H9 (cell line): ENCODE measurements around the gene MTFR2. TPM values are rescaled to one million over a fixed set of nuclear protein-coding genes. Genes with fewer than 3 reads are reported as not detected.

Source experiments
- DNase-seq: peaks from one replicate; pipeline ENCODE4 v3.0.0-alpha.2; 2017
- H2AFZ ChIP-seq: one replicate; pipeline ENCODE4 v1.6.1; 2013; ENCODE audit warnings: mild to moderate bottlenecking, low read length, control low read depth, moderate library complexity
- H2AK5ac ChIP-seq: 2 replicates; pipeline ENCODE4 v1.6.1; 2013; ENCODE audit warnings: low read length, control low read depth, mixed read lengths; ENCODE audit not compliant: insufficient read length
- H2BK120ac ChIP-seq: one replicate; pipeline ENCODE4 v1.6.1; 2013; ENCODE audit warnings: low read depth, mild to moderate bottlenecking, low read length, control low read depth, inconsistent platforms; ENCODE audit not compliant: poor library complexity, severe bottlenecking
- H2BK12ac ChIP-seq: 2 replicates; pipeline ENCODE4 v1.6.1; 2013; ENCODE audit warnings: low read length, control low read depth, mixed read lengths, low read depth; ENCODE audit not compliant: insufficient read length
- H2BK15ac ChIP-seq: 2 replicates; pipeline ENCODE4 v1.6.1; 2013; ENCODE audit warnings: low read depth, low read length, control low read depth
- H2BK20ac ChIP-seq: one replicate; pipeline ENCODE4 v1.6.1; 2013; ENCODE audit warnings: low read depth, mild to moderate bottlenecking, low read length, control low read depth, inconsistent platforms; ENCODE audit not compliant: poor library complexity, severe bottlenecking
- H2BK5ac ChIP-seq: 2 replicates; pipeline ENCODE4 v1.6.1; 2013; ENCODE audit warnings: low read length, control low read depth, mixed read lengths; ENCODE audit not compliant: insufficient read length
- H3K14ac ChIP-seq: 2 replicates; pipeline ENCODE4 v1.6.1; 2013; ENCODE audit warnings: low read length, control low read depth; ENCODE audit not compliant: insufficient read depth
- H3K18ac ChIP-seq: 2 replicates; pipeline ENCODE4 v1.6.1; 2013; ENCODE audit warnings: low read depth, mild to moderate bottlenecking, mixed read lengths, low read length, control low read depth; ENCODE audit not compliant: insufficient read length
- H3K23ac ChIP-seq: 2 replicates; pipeline ENCODE4 v1.6.1; 2013; ENCODE audit warnings: low read length, control low read depth, mixed read lengths, low read depth; ENCODE audit not compliant: insufficient read length
- H3K23me2 ChIP-seq: 2 replicates; pipeline ENCODE4 v1.6.1; 2013; ENCODE audit warnings: low read depth, mild to moderate bottlenecking, mixed read lengths, low read length, control low read depth; ENCODE audit not compliant: insufficient read length, poor library complexity, severe bottlenecking
- H3K27ac ChIP-seq: 2 replicates; pipeline ENCODE4 v1.5.1; 2013; ENCODE audit warnings: low read length, control low read depth, mixed read lengths, low read depth; ENCODE audit not compliant: insufficient read length
- H3K27me3 ChIP-seq: 2 replicates; pipeline ENCODE4 v1.6.1; 2013; ENCODE audit warnings: low read length, control low read depth, inconsistent platforms; ENCODE audit not compliant: insufficient read depth
- H3K4ac ChIP-seq: 2 replicates; pipeline ENCODE4 v1.6.1; 2013; ENCODE audit warnings: low read depth, mild to moderate bottlenecking, control low read depth, inconsistent platforms, low read length, moderate library complexity
- H3K4me1 ChIP-seq: 2 replicates; pipeline ENCODE4 v1.6.1; 2013; ENCODE audit warnings: low read length, control low read depth, inconsistent platforms; ENCODE audit not compliant: insufficient read depth
- H3K4me2 ChIP-seq: 2 replicates; pipeline ENCODE4 v1.6.1; 2013; ENCODE audit warnings: low read length, control low read depth, mixed read lengths; ENCODE audit not compliant: insufficient read length, insufficient read depth
- H3K56ac ChIP-seq: 2 replicates; pipeline ENCODE4 v1.6.1; 2013; ENCODE audit warnings: low read depth, mild to moderate bottlenecking, mixed read lengths, low read length, control low read depth; ENCODE audit not compliant: insufficient read length
- H3K79me1 ChIP-seq: 2 replicates; pipeline ENCODE4 v1.6.1; 2013; ENCODE audit warnings: low read depth, mild to moderate bottlenecking, moderate library complexity, low read length, control low read depth, inconsistent platforms; ENCODE audit not compliant: insufficient read depth, poor library complexity, severe bottlenecking
- H3K79me2 ChIP-seq: 2 replicates; pipeline ENCODE4 v1.6.1; 2013; ENCODE audit warnings: low read length, control low read depth, inconsistent platforms; ENCODE audit not compliant: insufficient read depth
- H3K9ac ChIP-seq: 2 replicates; pipeline ENCODE4 v1.6.1; 2013; ENCODE audit warnings: low read length, control low read depth, mixed read lengths; ENCODE audit not compliant: insufficient read length; ENCODE audit errors: extremely low read depth
- H3K9me3 ChIP-seq: one replicate; pipeline ENCODE4 v1.6.1; 2013; ENCODE audit warnings: low read depth, low read length, inconsistent platforms; ENCODE audit not compliant: control insufficient read depth
- H3T11ph ChIP-seq: one replicate; pipeline ENCODE4 v1.6.1; 2013; ENCODE audit warnings: mild to moderate bottlenecking, low read length, control low read depth, inconsistent platforms
- H4K20me1 ChIP-seq: one replicate; pipeline ENCODE4 v1.6.1; 2013; ENCODE audit not compliant: control insufficient read depth, insufficient read length, insufficient read depth
- H4K5ac ChIP-seq: 2 replicates; pipeline ENCODE4 v1.6.1; 2013; ENCODE audit warnings: low read depth, mild to moderate bottlenecking, mixed read lengths, low read length, control low read depth; ENCODE audit not compliant: insufficient read length
- H4K8ac ChIP-seq: replicated peaks from 2 replicates; pipeline ENCODE4 v1.6.1; 2013; ENCODE audit warnings: low read length, control low read depth, mixed read lengths, low read depth; ENCODE audit not compliant: insufficient read length
- H4K91ac ChIP-seq: 2 replicates; pipeline ENCODE4 v1.6.1; 2013; ENCODE audit warnings: low read depth, mild to moderate bottlenecking, moderate library complexity, mixed read lengths, low read length, control low read depth; ENCODE audit not compliant: insufficient read length
- H3K27ac Mint-ChIP-seq, 3 experiments: 2 replicates in 2 of 3; 3 replicates in 1 of 3; pipeline ENCODE4 v1.8.0; 2020 to 2021; ENCODE audit warnings: mixed read lengths in 3 of 3, mild to moderate bottlenecking in 1 of 3, moderate library complexity in 1 of 3
- H3K27me3 Mint-ChIP-seq: 2 replicates; pipeline ENCODE4 v1.8.0; 2021; ENCODE audit warnings: low read depth, mild to moderate bottlenecking, moderate library complexity, mixed read lengths
- H3K36me3 Mint-ChIP-seq, 3 experiments: 2 replicates in 2 of 3; 3 replicates in 1 of 3; pipeline ENCODE4 v1.8.0; 2020 to 2021; ENCODE audit warnings: low read depth in 3 of 3, mixed read lengths in 3 of 3; ENCODE audit not compliant: insufficient read depth in 1 of 3
- H3K4me1 Mint-ChIP-seq, 2 experiments: 2 replicates each; pipeline ENCODE4 v1.8.0; 2020; ENCODE audit warnings: mixed read lengths in 2 of 2
- H3K4me3 Mint-ChIP-seq, 2 experiments: 2 replicates in 1 of 2; 3 replicates in 1 of 2; pipeline ENCODE4 v1.8.0; 2020 to 2021; ENCODE audit warnings: mild to moderate bottlenecking in 2 of 2, mixed read lengths in 2 of 2, moderate library complexity in 1 of 2
- H3K9me3 Mint-ChIP-seq, 2 experiments: 2 replicates in 1 of 2; 3 replicates in 1 of 2; pipeline ENCODE4 v1.8.0; 2020; ENCODE audit warnings: mild to moderate bottlenecking in 2 of 2, mixed read lengths in 2 of 2, moderate library complexity in 1 of 2
- CTCF ChIP-seq: fragments of 200-600 bp; sonication (generic); conservative IDR thresholded peaks from 3 replicates; pipeline ENCODE4 v1.8.0; 2021; ENCODE audit warnings: antibody characterized with exemption, mild to moderate bottlenecking
- WGBS: extraction: QIAGEN DNeasy Blood & Tissue Kit; methylation state at CpG from one replicate; pipeline ENCODE4 v1.1.7; 2013; ENCODE audit warnings: missing lambda C conversion rate, low lambda C conversion rate, mixed read lengths; ENCODE audit not compliant: insufficient read length; ENCODE audit errors: extremely low coverage; 5-methylcytosine and 5-hydroxymethylcytosine counted together
- total RNA-seq: library from RNA; stranded (reverse); gene quantifications from 2 replicates; pipeline ENCODE4 v1.2.1, GENCODE V29; 2021

Gene MTFR2
- total RNA-seq, 1 experiment from 2014 or later: 11.8 TPM

- H3K9ac ChIP-seq: no peak overlapping the region
- H3K4ac ChIP-seq: no peak overlapping the region
- H3K4me1 ChIP-seq: no peaks in the 10 kb centered on the region; the same call in 1 of the 2 replicates
- Mint-ChIP-seq H3K9me3 (peaks cover 0 to 6% of the 10 kb centered on the region in 2 experiments; a peak in 2 of 5 replicates), H3K4me3 (peak overlapping the region in 1 of 2 experiments; percentile 50; a peak in 2 of 5 replicates), H3K4me1 (peaks cover 41 to 51% of the 10 kb centered on the region in 2 experiments), H3K27ac (peak overlapping the region; percentile 31 to 73 (median 38); a peak in 6 of 7 replicates), H3K36me3 (peaks cover 9 to 34% (median 29%) of the 10 kb centered on the region in 3 experiments), H3K27me3 (peaks cover 2% of the 10 kb centered on the region)
- H3K14ac ChIP-seq: no peak overlapping the region
- peaks cover under 1% of the 10 kb centered on the region for H3K23me2 ChIP-seq
- no CpG with 5 or more reads among the region's 2 CpGs for WGBS
- H3K79me2 ChIP-seq: peaks cover 75% of the 10 kb centered on the region
- H4K8ac ChIP-seq: no peak overlapping the region
- H3K79me1 ChIP-seq: no peaks in the 10 kb centered on the region
- H3K27ac ChIP-seq: no peak overlapping the region
- no peak overlapping the region for H2BK20ac ChIP-seq
- no peak overlapping the region for H3T11ph ChIP-seq
- peak overlapping the region; percentile 31 for H3K4me2 ChIP-seq
- no peak overlapping the region for H4K5ac ChIP-seq
- H3K23ac ChIP-seq: no peak overlapping the region
- no peak overlapping the region for H2AFZ ChIP-seq
- H2BK15ac ChIP-seq: no peak overlapping the region
- H4K91ac ChIP-seq: no peak overlapping the region
- H2BK12ac ChIP-seq: no peak overlapping the region
- H3K27me3 ChIP-seq: no peaks in the 10 kb centered on the region
- H3K18ac ChIP-seq: no peak overlapping the region
- H2BK120ac ChIP-seq: no peak overlapping the region
- H3K56ac ChIP-seq: no peak overlapping the region
- no peak for DNase-seq
- H2AK5ac ChIP-seq: no peak overlapping the region
- H2BK5ac ChIP-seq: peak overlapping the region; percentile 92
- H4K20me1 ChIP-seq: no peaks in the 10 kb centered on the region
- H3K9me3 ChIP-seq: no peaks in the 10 kb centered on the region
- TF ChIP-seq CTCF: no peak
Measured at GRCh38 chr6:136284909-136285308, 34.8 kb upstream of the MTFR2 start.
